NCI-H82 treated with DMSO at 0.1 percent for 48 hours (cell line): ENCODE results near the gene MYADML2.
"Not testable (repeated sequence)": the region's sequence is repeated elsewhere in the genome, so short reads cannot be mapped to it uniquely, and the experiment has no call there.

Experiments
- DNase-seq: peaks from one replicate; lab custom pipeline; 2025; ENCODE audit not compliant: unreplicated experiment; lab: John Stamatoyannopoulos, UW

The MYADML2 gene

GRCh38 chr17:81926451-81927151 is 20.4 kb downstream of the MYADML2 start:
- no peak for DNase-seq

GRCh38 chr17:81925860-81926450 is 21.1 kb downstream of the MYADML2 start:
- DNase-seq, result no peak

GRCh38 chr17:81924557-81925532 is 22.2 kb downstream of the MYADML2 start:
- DNase-seq, result no peak

- DNase-seq, result no peak
These were observed 23.5 kb downstream of the MYADML2 start for GRCh38 chr17:81923302-81924260.

- DNase-seq, result no peak
These were observed 24.3 kb downstream of the MYADML2 start for GRCh38 chr17:81922566-81923301.

- DNase-seq, result no peak
These were observed 25.0 kb downstream of the MYADML2 start for GRCh38 chr17:81921996-81922565.

- DNase-seq, result no peak
These were observed 25.5 kb downstream of the MYADML2 start for GRCh38 chr17:81921537-81921862.

GRCh38 chr17:81920612-81921536 is 26.2 kb downstream of the MYADML2 start:
- no peak for DNase-seq

GRCh38 chr17:81918832-81919545 is 28.0 kb downstream of the MYADML2 start:
- no peak for DNase-seq

GRCh38 chr17:81918333-81918669 is 28.7 kb downstream of the MYADML2 start:
- DNase-seq, result not testable (repeated sequence)

- DNase-seq, result peak; percentile 34
These were observed 29.3 kb downstream of the MYADML2 start, which contains the start of gene SIRT7 for GRCh38 chr17:81917565-81918332. Gene SIRT7 (minus strand): TSS chr17:81918176. CDS start chr17:81918131, 45 bp downstream.

- DNase-seq, result no peak
These were observed 30.6 kb downstream of the MYADML2 start for GRCh38 chr17:81916234-81917001.

- no peak for DNase-seq
These were observed 31.7 kb downstream of the MYADML2 start for GRCh38 chr17:81915331-81915730.

- no peak for DNase-seq
These were observed 32.8 kb downstream of the MYADML2 start for GRCh38 chr17:81914103-81914850.

- no peak for DNase-seq
These were observed 33.5 kb downstream of the MYADML2 start for GRCh38 chr17:81913394-81914102.
